ENCODE results near the gene ADGRD1.

DNA sequence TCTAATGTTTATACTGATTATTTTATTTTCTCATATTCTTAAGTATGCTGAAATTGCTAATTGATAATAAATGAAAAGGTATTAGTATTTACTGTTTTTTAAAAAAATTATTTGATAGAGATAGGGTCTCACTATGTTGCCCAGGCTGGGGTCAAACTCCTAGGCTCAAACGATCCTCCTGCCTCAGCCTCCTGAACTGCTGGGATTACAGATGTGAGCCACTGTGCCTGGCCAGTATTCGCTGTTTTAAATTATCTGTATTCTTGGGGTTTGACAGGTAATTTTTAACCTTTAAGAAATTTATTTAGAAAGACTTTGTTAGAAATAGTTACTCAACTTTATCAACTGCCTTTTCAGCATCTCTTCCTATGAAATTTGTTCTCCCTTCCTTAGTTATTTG lies 49.6 kb upstream of the ADGRD1 start:
- TF ChIP-seq, protein P1, sequence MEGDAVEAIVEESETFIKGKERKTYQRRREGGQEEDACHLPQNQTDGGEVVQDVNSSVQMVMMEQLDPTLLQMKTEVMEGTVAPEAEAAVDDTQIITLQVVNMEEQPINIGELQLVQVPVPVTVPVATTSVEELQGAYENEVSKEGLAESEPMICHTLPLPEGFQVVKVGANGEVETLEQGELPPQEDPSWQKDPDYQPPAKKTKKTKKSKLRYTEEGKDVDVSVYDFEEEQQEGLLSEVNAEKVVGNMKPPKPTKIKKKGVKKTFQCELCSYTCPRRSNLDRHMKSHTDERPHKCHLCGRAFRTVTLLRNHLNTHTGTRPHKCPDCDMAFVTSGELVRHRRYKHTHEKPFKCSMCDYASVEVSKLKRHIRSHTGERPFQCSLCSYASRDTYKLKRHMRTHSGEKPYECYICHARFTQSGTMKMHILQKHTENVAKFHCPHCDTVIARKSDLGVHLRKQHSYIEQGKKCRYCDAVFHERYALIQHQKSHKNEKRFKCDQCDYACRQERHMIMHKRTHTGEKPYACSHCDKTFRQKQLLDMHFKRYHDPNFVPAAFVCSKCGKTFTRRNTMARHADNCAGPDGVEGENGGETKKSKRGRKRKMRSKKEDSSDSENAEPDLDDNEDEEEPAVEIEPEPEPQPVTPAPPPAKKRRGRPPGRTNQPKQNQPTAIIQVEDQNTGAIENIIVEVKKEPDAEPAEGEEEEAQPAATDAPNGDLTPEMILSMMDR (IDR thresholded peaks at IDR 0.05) = no peak
- TF ChIP-seq POLR2A (IDR thresholded peaks at IDR 0.05) (no peak), POLR2AphosphoS5 (IDR thresholded peaks at IDR 0.05) (no peak)

All from breast epithelium (tissue), 3 donors.